Heart right ventricle (tissue), 16 donors: ENCODE data around the gene C4B. TPM values are rescaled to one million over a fixed set of nuclear protein-coding genes. Genes with fewer than 3 reads are reported as not detected.

ENCODE experiments used
- ATAC-seq, 8 donors: fragments of 200-7000 bp; cut with Tn5 transposase; one replicate each; pipeline ENCODE4 v1.9.1; 2020; ENCODE audit warnings: mild to moderate bottlenecking in 8 of 8, moderate library complexity in 8 of 8, moderate number of reproducible peaks in 1 of 8
- DNase-seq, 2 donors: peaks; one replicate each; pipeline ENCODE4 v3.0.0-alpha.2; 2020
- H3K27ac ChIP-seq, 10 donors: fragments of 200-600 bp; sonication (generic) in 2 of 10; one replicate each; pipeline versions ENCODE4 v1.5.0 to v1.8.0; 2020 to 2022; ENCODE audit warnings: mild to moderate bottlenecking in 3 of 10
- H3K27me3 ChIP-seq, 7 donors: fragments of 200-600 bp; one replicate each; pipeline ENCODE4 v1.8.0; 2021 to 2022; ENCODE audit warnings: mild to moderate bottlenecking in 2 of 7
- H3K36me3 ChIP-seq, 9 donors: fragments of 200-600 bp; sonication (generic) in 1 of 9; one replicate each; pipeline versions ENCODE4 v1.5.0 to v1.8.0; 2020 to 2022; ENCODE audit warnings: mild to moderate bottlenecking in 2 of 9
- H3K4me1 ChIP-seq, 9 donors: fragments of 200-600 bp; sonication (generic) in 1 of 9; one replicate each; pipeline versions ENCODE4 v1.5.0 to v1.8.0; 2020 to 2022; ENCODE audit warnings: mild to moderate bottlenecking in 4 of 9
- H3K4me3 ChIP-seq, 10 donors: fragments of 200-600 bp; sonication (generic) in 2 of 10; one replicate each; pipeline versions ENCODE4 v1.5.0 to v1.8.0; 2020 to 2022; ENCODE audit warnings: mild to moderate bottlenecking in 7 of 10, moderate library complexity in 2 of 10
- H3K9me3 ChIP-seq, 11 donors: fragments of 200-600 bp in 10 of 11; sonication (generic) in 2 of 11; one replicate each; pipeline versions ENCODE4 v1.5.0 to v1.8.0; 2013 to 2022; ENCODE audit warnings: mild to moderate bottlenecking in 2 of 11, control low read depth in 1 of 11, moderate library complexity in 1 of 11
- CTCF ChIP-seq, 9 donors: fragments of 200-600 bp; sonication (generic) in 2 of 9; IDR thresholded peaks; one replicate each; pipeline versions ENCODE4 v1.5.0 to v1.8.0; 2021 to 2022; ENCODE audit warnings: antibody characterized with exemption in 9 of 9, mild to moderate bottlenecking in 5 of 9, moderate library complexity in 1 of 9
- WGBS, 2 donors: extraction: QIAGEN DNeasy Blood & Tissue Kit; methylation state at CpG; one replicate each; pipeline ENCODE4 v1.1.7; 2013; ENCODE audit warnings: inconsistent platforms in 1 of 2; 5-methylcytosine and 5-hydroxymethylcytosine counted together
- intact Hi-C, 10 donors: fragments of 100-400 bp; cut with DNase I; formaldehyde crosslinking; loops; one replicate each; pipeline versions ENCODE4 v1.11.1 to v1.14.2; 2022
- polyA plus RNA-seq, 2 donors: library from polyadenylated mRNA; stranded (reverse); fragments of 200-250 nt; gene quantifications; one replicate each; pipeline ENCODE4 v1.2.3, GENCODE V29; 2013
- total RNA-seq, 10 donors: library from RNA; stranded (reverse); fragmentation: NEBNext Ultra II Directional in 3 of 10; extraction: Animal tissue kit (Norgen Biotek cat#: 25700) in 3 of 10; gene quantifications; one replicate each; pipeline versions ENCODE4 v1.2.1 to v1.2.4, GENCODE V29; 2021 to 2023
- donor health status: Arrhythmogenic right ventricular cardiomyopathy.
- donor health status: ischemic (EF 13 %, LVEDD 7.1; RV severe dilation, severe dysfunction).
- donor health status: healthy with polysubstance abuse.
- donor health status: DM: no; HTN: yes; CAD: no.
- donor health status: DM: no; HTN: no; CAD: no.
- donor health status: ischemic (EF 25% LVEDD 6.9; RV normal size, moderate dysfunction).
- donor health status: ischemic (EF 25% LVEDD 5.7; RV mildly dilated, moderate dysfunction).
- donor health status: healthy.
- donor health status: DM: yes; HTN: yes; CAD: no.
- donor health status: Ischemic cardiomyopathy.
- donor health status: ischemic (EF 35%, LVEDD 5.7; RV mildly dilated, moderate dysfunction).
- donor health status: nonischemic (EF 11% LVEDD 7.7; RV severe dilation, severe dysfunction).
- donor health status: DM: yes; HTN: yes; CAD: no.
- donor health status: PGD.
- donor health status: ischemic (EF 29% LVEDD 5.4; RV normal size, mild dysfunction).
- donor health status: nonischemic (EF 23%, LVEDD 6.1; RV moderate dilation, normal function).

C4B gene
- total and polyA plus RNA-seq, 12 donors = 32.6 to 357 (median 60.3) TPM

- Histone ChIP-seq H3K27ac (peak overlapping the region in 2 of 10 donors; percentile 15 to 55), H3K36me3 (peaks cover 0 to 100% (median 11%) of the 10 kb centered on the region in 9 donors)
- intact Hi-C loops = no loop called here
Measured at GRCh38 chr6:32073101-32073500, 58.5 kb downstream of the C4B start.

GRCh38 chr6:32073613-32074012 lies 59.0 kb downstream of the C4B start:
- peaks cover 0 to 100% (median 12%) of the 10 kb centered on the region in 9 donors for H3K36me3 ChIP-seq
- peak overlapping the region in 2 of 10 donors; percentile 15 to 55 for H3K27ac ChIP-seq
- 89 to 95% methylated on average over 10 of the region's 10 CpGs for WGBS, 2 donors
- ATAC-seq = no peak
- no peaks in the 10 kb centered on the region for H3K27me3 ChIP-seq
- H3K4me1 ChIP-seq = peaks cover 0 to 40% (median 8%) of the 10 kb centered on the region in 9 donors
- H3K9me3 ChIP-seq = no peaks in the 10 kb centered on the region
- no peak overlapping the region for H3K4me3 ChIP-seq
- no peak for TF ChIP-seq CTCF (IDR thresholded peaks at IDR 0.05)
- intact Hi-C loops = no loop called here
- DNase-seq = no peak

More at GRCh38 chr6:32073101-32073500, 58.5 kb downstream of the C4B start:
- ATAC-seq (no peak), DNase-seq (peak in 1 of 2 donors; percentile 4)
- Histone ChIP-seq H3K4me3 (no peak overlapping the region), H3K27me3 (no peaks in the 10 kb centered on the region), H3K9me3 (no peaks in the 10 kb centered on the region), H3K4me1 (peaks cover 0 to 40% (median 8%) of the 10 kb centered on the region in 9 donors)
- 66 to 69% methylated on average over 3 of the region's 3 CpGs for WGBS, 2 donors
- TF ChIP-seq CTCF (IDR thresholded peaks at IDR 0.05) = no peak

DNA sequence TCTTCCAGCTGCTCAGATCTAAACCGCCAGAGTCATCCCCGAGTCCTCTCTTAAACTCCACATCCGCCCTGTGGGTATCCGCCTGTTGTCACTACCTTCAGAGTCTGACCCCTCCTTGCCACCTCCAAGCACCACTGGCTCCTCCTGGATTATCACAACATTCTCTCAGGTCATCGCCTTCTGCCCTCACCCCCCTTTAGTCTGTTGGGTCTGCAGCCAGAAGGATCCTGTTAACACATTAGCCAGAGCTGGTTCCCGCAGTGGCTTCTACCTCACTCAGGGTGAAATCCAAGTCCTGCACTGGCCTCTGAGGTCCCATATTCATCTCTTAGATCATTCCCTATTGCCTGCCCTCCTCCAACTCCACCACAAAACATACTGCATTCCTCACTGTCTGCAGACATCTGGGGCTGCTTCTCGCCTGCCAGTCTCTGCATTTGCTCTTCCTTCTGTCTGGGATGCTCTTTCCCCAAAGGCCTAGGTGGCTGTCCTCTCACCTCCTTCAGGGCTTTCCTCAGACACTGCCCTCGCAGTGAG lies 60.5 kb downstream of the C4B start:
- intact Hi-C loops = no loop called here
- DNase-seq = no peak
- no peak for TF ChIP-seq CTCF (IDR thresholded peaks at IDR 0.05)

GRCh38 chr6:32075781-32076180 lies 61.2 kb downstream of the C4B start:
- no peak for ATAC-seq
- no peaks in the 10 kb centered on the region for H3K9me3 ChIP-seq
- peaks cover 0 to 40% (median 8%) of the 10 kb centered on the region in 9 donors for H3K4me1 ChIP-seq
- 75 to 77% methylated on average over 3 of the region's 3 CpGs for WGBS, 2 donors
- no peak overlapping the region for H3K4me3 ChIP-seq
- intact Hi-C loops = no loop called here
- TF ChIP-seq CTCF (IDR thresholded peaks at IDR 0.05) = no peak
- H3K36me3 ChIP-seq = peaks cover 0 to 100% (median 17%) of the 10 kb centered on the region in 9 donors
- peak overlapping the region in 4 of 10 donors; percentile 17 to 70 (median 36) for H3K27ac ChIP-seq
- no peak for DNase-seq
- H3K27me3 ChIP-seq = no peaks in the 10 kb centered on the region

More for the DNA sequence above, 60.5 kb downstream of the C4B start:
- Histone ChIP-seq H3K27me3 (no peaks in the 10 kb centered on the region), H3K36me3 (peaks cover 0 to 100% (median 17%) of the 10 kb centered on the region in 9 donors), H3K4me1 (peaks cover 0 to 40% (median 8%) of the 10 kb centered on the region in 9 donors), H3K9me3 (no peaks in the 10 kb centered on the region), H3K27ac (peak overlapping the region in 2 of 10 donors; percentile 39 to 70), H3K4me3 (no peak overlapping the region)
- WGBS, 2 donors = 70 to 77% methylated on average over 8 of the region's 8 CpGs
- no peak for ATAC-seq
